H1 (cell line): ENCODE results near the gene NINJ2. TPM values are rescaled to one million over a fixed set of nuclear protein-coding genes. Genes with fewer than 3 reads are reported as not detected.

Experiments
- CTCF ChIA-PET: fragments of 300-600 bp; sonication (Branson Sonifier 250); formaldehyde crosslinking; loops from one replicate; lab custom pipeline; 2021; ENCODE audit not compliant: partially characterized antibody; lab: Charles Lee
- POLR2A ChIA-PET: fragments of 300-600 bp; sonication (Branson Sonifier 250); formaldehyde crosslinking; loops from one replicate; lab custom pipeline; 2021; ENCODE audit warnings: inconsistent platforms; ENCODE audit not compliant: partially characterized antibody; lab: Charles Lee
- DNase-seq, 2 experiments: peaks; one replicate each; pipeline versions ENCODE4 v3.0.0 to v3.0.0-alpha.2; 2010 to 2022; ENCODE audit warnings: low spot score in 2 of 2, low read depth in 1 of 2, mixed read lengths in 1 of 2
- FAIRE-seq: peaks from 2 replicates; lab custom pipeline; 2011; peaks lifted over from hg19 to GRCh38; lab: Jason Lieb, UNC
- H2AFZ ChIP-seq: 2 replicates; pipeline ENCODE4 v1.8.1; 2012; ENCODE audit warnings: low read length, inconsistent platforms
- H2AK5ac ChIP-seq: 2 replicates; pipeline ENCODE4 v1.6.1; 2013; ENCODE audit warnings: low read depth, low read length
- H2BK120ac ChIP-seq: replicated peaks from 2 replicates; pipeline ENCODE3; 2013; ENCODE audit warnings: low read depth, low read length, inconsistent platforms
- H2BK12ac ChIP-seq: 2 replicates; pipeline ENCODE4 v1.6.1; 2013; ENCODE audit warnings: low read depth, low read length
- H2BK15ac ChIP-seq: 2 replicates; pipeline ENCODE4 v1.6.1; 2013; ENCODE audit warnings: low read length
- H2BK20ac ChIP-seq: 2 replicates; pipeline ENCODE4 v1.6.1; 2013; ENCODE audit warnings: low read length
- H2BK5ac ChIP-seq: 2 replicates; pipeline ENCODE4 v1.6.1; 2013; ENCODE audit warnings: low read depth, low read length
- H3K14ac ChIP-seq: 2 replicates; pipeline ENCODE4 v1.6.1; 2013; ENCODE audit warnings: inconsistent platforms; ENCODE audit not compliant: insufficient read length
- H3K18ac ChIP-seq: 2 replicates; pipeline ENCODE4 v1.6.1; 2013; ENCODE audit warnings: low read length; ENCODE audit errors: extremely low read depth
- H3K23ac ChIP-seq: 2 replicates; pipeline ENCODE4 v1.6.1; 2013; ENCODE audit warnings: inconsistent platforms; ENCODE audit not compliant: insufficient read length
- H3K23me2 ChIP-seq: 2 replicates; pipeline ENCODE4 v1.6.1; 2013; ENCODE audit warnings: low read depth, low read length
- H3K27ac ChIP-seq: 2 replicates; pipeline ENCODE4 v1.6.1; 2011; ENCODE audit warnings: low read depth, low read length, inconsistent platforms
- H3K27me3 ChIP-seq, 4 experiments: replicated peaks in 1 of 4; 1 replicate in 1 of 4; 2 replicates in 3 of 4; pipeline versions ENCODE4 v1.6.1 to v1.8.1; 2011 to 2013; ENCODE audit warnings: low read length in 3 of 4, mild to moderate bottlenecking in 3 of 4, inconsistent platforms in 2 of 4, mixed read lengths in 2 of 4, moderate library complexity in 1 of 4; ENCODE audit not compliant: control insufficient read depth in 3 of 4, insufficient read depth in 3 of 4; ENCODE audit errors: extremely low read depth in 1 of 4
- H3K36me3 ChIP-seq, 4 experiments: 2 replicates each; pipeline versions ENCODE4 v1.6.1 to v1.8.1; 2011 to 2013; ENCODE audit warnings: mild to moderate bottlenecking in 4 of 4, low read length in 3 of 4, moderate library complexity in 2 of 4, control low read depth in 1 of 4, inconsistent platforms in 1 of 4; ENCODE audit not compliant: insufficient read depth in 4 of 4, control insufficient read depth in 2 of 4
- H3K4ac ChIP-seq: replicated peaks from 2 replicates; pipeline ENCODE3; 2013; ENCODE audit warnings: low read length, low read depth, mixed read lengths, inconsistent platforms; ENCODE audit not compliant: insufficient read length
- H3K4me1 ChIP-seq, 4 experiments: replicated peaks in 1 of 4; 1 replicate in 1 of 4; 2 replicates in 3 of 4; pipeline versions ENCODE4 v1.6.1 to v1.8.1; 2011 to 2013; ENCODE audit warnings: low read length in 3 of 4, inconsistent platforms in 2 of 4, mixed read lengths in 1 of 4; ENCODE audit not compliant: insufficient read depth in 4 of 4, control insufficient read depth in 3 of 4
- H3K4me2 ChIP-seq, 2 experiments: 2 replicates each; pipeline versions ENCODE4 v1.6.1 to v1.8.1; 2011 to 2013; ENCODE audit warnings: low read depth in 2 of 2, low read length in 2 of 2, control low read depth in 1 of 2, inconsistent platforms in 1 of 2, mild to moderate bottlenecking in 1 of 2; ENCODE audit not compliant: insufficient read depth in 1 of 2
- H3K4me3 ChIP-seq, 4 experiments: fragments of 200-600, 300-600 bp in 1 of 4; sonication (generic), shearing (Covaris generic), sonication (Bioruptor Twin) in 1 of 4; 2 replicates each; pipeline versions ENCODE4 v1.5.1 to v1.8.1; 2011 to 2016; ENCODE audit warnings: low read length in 4 of 4, low read depth in 3 of 4, control low read depth in 2 of 4, inconsistent platforms in 2 of 4, mild to moderate bottlenecking in 2 of 4, mixed read lengths in 1 of 4, moderate library complexity in 1 of 4; ENCODE audit not compliant: insufficient read depth in 2 of 4; ENCODE audit errors: extremely low read depth in 1 of 4
- H3K56ac ChIP-seq: replicated peaks from 2 replicates; pipeline ENCODE3; 2013; ENCODE audit warnings: low read depth, mild to moderate bottlenecking, mixed read lengths, low read length, inconsistent platforms; ENCODE audit not compliant: insufficient read length
- H3K79me1 ChIP-seq: 2 replicates; pipeline ENCODE4 v1.6.1; 2013; ENCODE audit warnings: low read depth, low read length, control low read depth
- H3K79me2 ChIP-seq, 2 experiments: 2 replicates each; pipeline versions ENCODE4 v1.6.1 to v1.8.1; 2012 to 2013; ENCODE audit warnings: low read length in 2 of 2, mild to moderate bottlenecking in 2 of 2, inconsistent platforms in 1 of 2; ENCODE audit not compliant: insufficient read depth in 2 of 2, control insufficient read depth in 1 of 2
- H3K9ac ChIP-seq, 4 experiments: replicated peaks in 1 of 4; 1 replicate in 1 of 4; 2 replicates in 3 of 4; pipeline versions ENCODE4 v1.6.1 to v1.8.1; 2011 to 2013; ENCODE audit warnings: low read depth in 3 of 4, low read length in 3 of 4, control low read depth in 2 of 4, mild to moderate bottlenecking in 2 of 4, moderate library complexity in 2 of 4, inconsistent platforms in 1 of 4; ENCODE audit errors: extremely low read depth in 1 of 4
- H3K9me3 ChIP-seq, 2 experiments: 2 replicates each; pipeline versions ENCODE4 v1.6.1 to v1.8.1; 2012 to 2013; ENCODE audit warnings: mild to moderate bottlenecking in 2 of 2, moderate library complexity in 2 of 2, control low read depth in 1 of 2, inconsistent platforms in 1 of 2, low read depth in 1 of 2, low read length in 1 of 2, mixed read lengths in 1 of 2; ENCODE audit not compliant: insufficient read depth in 2 of 2
- H4K20me1 ChIP-seq, 2 experiments: replicated peaks in 1 of 2; 2 replicates each; pipeline versions ENCODE3 to v1.8.1; 2011 to 2013; ENCODE audit warnings: inconsistent platforms in 2 of 2, low read length in 2 of 2, mild to moderate bottlenecking in 1 of 2; ENCODE audit not compliant: insufficient read depth in 2 of 2, control insufficient read depth in 1 of 2
- H4K5ac ChIP-seq: 2 replicates; pipeline ENCODE4 v1.6.1; 2013; ENCODE audit warnings: low read length, low read depth, mixed read lengths, inconsistent platforms; ENCODE audit not compliant: insufficient read length
- H4K8ac ChIP-seq: 2 replicates; pipeline ENCODE4 v1.8.0; 2013; ENCODE audit warnings: mild to moderate bottlenecking, moderate library complexity, low read length, inconsistent platforms; ENCODE audit not compliant: insufficient read depth; ENCODE audit errors: extremely low read depth
- H4K91ac ChIP-seq: replicated peaks from 2 replicates; pipeline ENCODE3; 2013; ENCODE audit warnings: low read length, mixed read lengths, inconsistent platforms; ENCODE audit not compliant: insufficient read length
- CHD2 ChIP-seq: IDR thresholded peaks from 2 replicates; pipeline ENCODE4 v1.6.1; 2012; ENCODE audit warnings: low read length, improper control_type of control experiment
- CREB1 ChIP-seq: IDR thresholded peaks from 2 replicates; pipeline ENCODE4 v1.6.1; 2012; ENCODE audit warnings: inconsistent platforms
- NANOG ChIP-seq: IDR thresholded peaks from 2 replicates; pipeline ENCODE4 v1.6.1; 2011; ENCODE audit warnings: low read length, low read depth, mild to moderate bottlenecking, inconsistent platforms; ENCODE audit not compliant: insufficient read depth, poor library complexity, severe bottlenecking
- RAD21 ChIP-seq, 2 experiments: IDR thresholded peaks in 1 of 2; conservative IDR thresholded peaks in 1 of 2; 2 replicates each; pipeline ENCODE4 v1.6.1; 2011; ENCODE audit warnings: low read depth in 2 of 2, low read length in 2 of 2, improper control_type of control experiment in 1 of 2, inconsistent platforms in 1 of 2, mild to moderate bottlenecking in 1 of 2, moderate library complexity in 1 of 2
- SIRT6 ChIP-seq: IDR thresholded peaks from one replicate; pipeline ENCODE4 v1.7.1; 2012; ENCODE audit warnings: low read length, inconsistent platforms
- WGBS, 2 experiments: shearing (Covaris generic) in 1 of 2; methylation state at CpG; one replicate each; pipeline versions ENCODE4 v1.1.6 to v1.1.7; 2013 to 2015; ENCODE audit warnings: low lambda C conversion rate in 2 of 2, mixed read lengths in 2 of 2, inconsistent platforms in 1 of 2, low coverage in 1 of 2, missing lambda C conversion rate in 1 of 2; ENCODE audit not compliant: insufficient replicate concordance in 2 of 2, insufficient coverage in 1 of 2, insufficient read length in 1 of 2; ENCODE audit errors: extremely low coverage in 1 of 2, missing lambda C conversion rate in 1 of 2; 5-methylcytosine and 5-hydroxymethylcytosine counted together
- polyA plus RNA-seq, 7 experiments: library from polyadenylated mRNA; depleted of rRNA in 3 of 7; stranded (reverse) in 5 of 7; unstranded in 2 of 7; fragments of >200 nt in 5 of 7; fragments of 200-250 nt in 2 of 7; gene quantifications; 1 replicate in 5 of 7; 2 replicates in 1 of 7; 4 replicates in 1 of 7; pipeline versions ENCODE4 v1.2.1 to v1.2.3, GENCODE V29; 2011 to 2013; ENCODE audit warnings: missing spikeins in 2 of 7, mixed read lengths in 2 of 7
- total RNA-seq: library from RNA; stranded (reverse); fragmentation: NEBNext Ultra II Directional; extraction: Animal tissue kit (Norgen Biotek cat#: 25700); gene quantifications from 2 replicates; pipeline ENCODE4 v1.2.1, GENCODE V29; 2021
- TF ChIP-seq, protein P1 (sequence below): IDR thresholded peaks from 2 replicates; pipeline ENCODE4 v1.6.1; 2012; ENCODE audit warnings: inconsistent platforms
- TF ChIP-seq, protein P2 (sequence below): IDR thresholded peaks from 2 replicates; pipeline ENCODE4 v1.6.1; 2011; ENCODE audit warnings: low read depth, mild to moderate bottlenecking, low read length; ENCODE audit not compliant: insufficient read depth

NINJ2 gene
- total and polyA plus RNA-seq, 2 of the 8 experiments (the other 6 are each of a cell fraction or from before 2014, with no cell fraction given), result 1.4 TPM; not detected in 1

DNA sequence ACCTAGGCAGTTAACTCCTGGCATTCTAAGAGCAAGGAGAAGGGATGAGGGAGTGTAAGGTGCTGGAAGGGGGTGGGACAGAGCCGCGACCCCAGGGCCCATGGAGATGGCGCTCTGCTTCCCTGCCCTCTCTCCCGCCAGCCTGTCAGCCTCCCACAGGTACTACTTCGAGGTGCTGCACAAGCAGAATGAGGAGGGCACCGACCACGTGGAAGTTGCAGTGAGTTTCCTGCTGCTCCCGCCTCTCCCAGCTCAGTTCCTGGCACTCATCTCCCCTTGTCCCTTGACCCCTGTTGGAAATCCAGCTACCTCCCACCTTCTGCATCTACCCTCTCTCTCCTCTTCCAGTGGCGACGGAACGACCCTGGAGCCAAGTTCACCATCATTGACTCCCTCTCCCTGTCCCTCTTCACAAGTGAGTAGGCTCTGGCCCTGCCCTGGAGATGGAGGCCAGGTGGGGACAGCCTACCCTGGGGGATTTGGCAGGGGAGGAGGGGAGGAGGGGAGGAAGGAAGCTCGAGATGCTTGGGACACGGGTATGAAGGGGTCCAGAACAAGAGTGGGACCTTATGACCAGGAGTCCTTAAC, 115.3 kb downstream of the NINJ2 start:
- no peak overlapping the region for H3K9ac ChIP-seq
- TF ChIP-seq, protein P1, sequence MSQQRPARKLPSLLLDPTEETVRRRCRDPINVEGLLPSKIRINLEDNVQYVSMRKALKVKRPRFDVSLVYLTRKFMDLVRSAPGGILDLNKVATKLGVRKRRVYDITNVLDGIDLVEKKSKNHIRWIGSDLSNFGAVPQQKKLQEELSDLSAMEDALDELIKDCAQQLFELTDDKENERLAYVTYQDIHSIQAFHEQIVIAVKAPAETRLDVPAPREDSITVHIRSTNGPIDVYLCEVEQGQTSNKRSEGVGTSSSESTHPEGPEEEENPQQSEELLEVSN, result no peak
- TF ChIP-seq CHD2 (no peak), RAD21 (IDR thresholded peaks at IDR 0.05 in 1 of 2, conservative IDR thresholded peaks at IDR 0.05 in 1 of 2; ENCODE audit: low read depth in 2 of 2, low read length in 2 of 2) (no peak), CREB1 (no peak), SIRT6 (no peak), NANOG (no peak)
- TF ChIP-seq, protein P2, sequence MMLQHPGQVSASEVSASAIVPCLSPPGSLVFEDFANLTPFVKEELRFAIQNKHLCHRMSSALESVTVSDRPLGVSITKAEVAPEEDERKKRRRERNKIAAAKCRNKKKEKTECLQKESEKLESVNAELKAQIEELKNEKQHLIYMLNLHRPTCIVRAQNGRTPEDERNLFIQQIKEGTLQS, result no peak
- TF ChIP-seq, all 59 proteins: peak for 0
- H3K79me1 ChIP-seq, result no peaks in the 10 kb centered on the region
- no peak overlapping the region for H3K4me2 ChIP-seq
- peaks cover 0 to under 1% (median 0%) of the 10 kb centered on the region in 4 experiments; a peak in 1 of 7 replicates for H3K4me1 ChIP-seq
- H3K79me2 ChIP-seq, result no peaks in the 10 kb centered on the region
- H4K8ac ChIP-seq, result no peak overlapping the region
- H2BK15ac ChIP-seq, result no peak overlapping the region
- H3K14ac ChIP-seq, result no peak overlapping the region
- H3K27me3 ChIP-seq, result no peaks in the 10 kb centered on the region
- 87% methylated on average over 13 of the region's 13 CpGs; no CpG with 5 or more reads in 1 of the 2 experiments for WGBS, 2 experiments
- H4K5ac ChIP-seq, result no peak overlapping the region
- no peak overlapping the region for H3K4ac ChIP-seq
- FAIRE-seq (no peak), DNase-seq (no peak)
- H4K91ac ChIP-seq, result no peak overlapping the region
- H2BK120ac ChIP-seq, result no peak overlapping the region
- H3K23ac ChIP-seq, result no peak overlapping the region
- no peak overlapping the region for H2AK5ac ChIP-seq
- H3K18ac ChIP-seq, result no peak overlapping the region
- H3K4me3 ChIP-seq, result no peak overlapping the region
- no peak overlapping the region for H2BK5ac ChIP-seq
- peaks cover 0 to 4% (median 1%) of the 10 kb centered on the region in 4 experiments; a peak in 3 of 8 replicates for H3K36me3 ChIP-seq
- H2BK20ac ChIP-seq, result no peak overlapping the region
- no peak overlapping the region for H2BK12ac ChIP-seq
- ChIA-PET CTCF (interaction anchor here (0.7 to 3.5 kb wide), 32 partner anchors 8 to 501 kb away, joined by 3 to 150 read pairs (median 7); no protein-coding TSS in a partner anchor), POLR2A (interaction anchor here (0.6 to 2.0 kb wide), 3 partner anchors 23 to 110 kb away, joined by 3 to 8 read pairs (median 3); no protein-coding TSS in a partner anchor)
- H3K56ac ChIP-seq, result no peak overlapping the region
- H3K9me3 ChIP-seq, result peaks cover 2 to 4% of the 10 kb centered on the region in 2 experiments; a peak in 1 of 4 replicates
- peaks cover 0 to 4% of the 10 kb centered on the region in 2 experiments for H4K20me1 ChIP-seq
- no peak overlapping the region for H2AFZ ChIP-seq
- H3K27ac ChIP-seq, result no peak overlapping the region
- H3K23me2 ChIP-seq, result no peaks in the 10 kb centered on the region; the same call in 1 of the 2 replicates
